ENCODE results near the gene CCDC32.

Gene CCDC32, protein sequence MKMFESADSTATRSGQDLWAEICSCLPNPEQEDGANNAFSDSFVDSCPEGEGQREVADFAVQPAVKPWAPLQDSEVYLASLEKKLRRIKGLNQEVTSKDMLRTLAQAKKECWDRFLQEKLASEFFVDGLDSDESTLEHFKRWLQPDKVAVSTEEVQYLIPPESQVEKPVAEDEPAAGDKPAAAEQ

DNA sequence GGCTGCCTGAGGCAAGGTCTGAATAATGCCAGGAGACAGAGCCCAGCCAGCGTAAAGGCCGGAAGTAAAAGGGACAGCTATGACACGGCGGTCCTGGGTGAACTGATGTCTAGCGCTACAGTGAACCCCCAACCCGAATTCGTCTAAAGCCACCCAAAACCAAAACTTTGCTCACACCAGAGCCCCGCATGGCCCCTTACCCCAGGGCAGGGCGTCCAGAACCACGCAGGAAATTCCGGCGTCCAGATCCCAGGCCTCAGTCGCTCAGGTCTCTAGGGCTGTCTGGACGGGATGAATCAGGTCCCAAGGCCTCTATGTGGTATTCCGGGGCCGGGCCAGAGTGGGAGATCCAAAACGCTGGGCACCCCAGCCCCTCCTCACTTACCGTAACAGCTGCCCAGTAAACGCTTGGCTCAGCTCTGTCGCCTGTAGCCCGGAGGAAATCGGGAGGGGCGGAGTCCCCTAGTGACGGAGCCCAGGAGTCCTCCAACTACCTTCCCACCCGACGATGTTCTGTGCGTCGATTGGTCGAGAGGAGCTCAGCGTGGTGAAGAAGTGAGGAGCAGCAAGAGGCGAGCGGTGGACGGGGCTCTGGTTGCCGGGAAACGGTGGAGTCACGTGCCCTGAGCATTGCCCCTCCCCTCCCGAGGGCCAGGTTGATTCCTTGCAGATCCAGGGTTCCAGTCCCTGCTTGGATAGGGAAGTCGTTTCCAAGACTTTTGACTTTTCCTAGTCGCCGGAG, at the start of gene CCDC32:
Gene CCDC32 (minus strand): TSS at position 452 of the 742 bp plus-strand sequence. CDS start 2,027 bp downstream, outside the sequence.
- Histone ChIP-seq H3K79me2 (ENCODE audit: insufficient read depth, low read depth) (peaks cover 16% of the 10 kb centered on the region; the same call in 1 of the 2 replicates), H3K9ac (peak within 1 kb of the TSS; percentile 79), H3K36me3 (ENCODE audit: insufficient read depth) (no peaks in the 10 kb centered on the region), H4K20me1 (ENCODE audit: insufficient read depth) (no peaks in the 10 kb centered on the region), H3K4me2 (peak within 1 kb of the TSS; percentile 99), H3K4me3 (IDR thresholded peaks at IDR 0.05; ENCODE audit: insufficient read depth, low read depth, low read length) (no peak within 1 kb of the TSS), H3K27me3 (ENCODE audit: insufficient read depth, low read depth) (no peaks in the 10 kb centered on the region; the same call in 1 of the 2 replicates), H3K27ac (peak within 1 kb of the TSS; percentile 56), H3K4me1 (ENCODE audit: low read depth, poor library complexity, severe bottlenecking) (peaks cover 29% of the 10 kb centered on the region), H2AFZ (ENCODE audit: low read depth) (peak within 1 kb of the TSS; percentile 99)
- TF ChIP-seq, protein P1, sequence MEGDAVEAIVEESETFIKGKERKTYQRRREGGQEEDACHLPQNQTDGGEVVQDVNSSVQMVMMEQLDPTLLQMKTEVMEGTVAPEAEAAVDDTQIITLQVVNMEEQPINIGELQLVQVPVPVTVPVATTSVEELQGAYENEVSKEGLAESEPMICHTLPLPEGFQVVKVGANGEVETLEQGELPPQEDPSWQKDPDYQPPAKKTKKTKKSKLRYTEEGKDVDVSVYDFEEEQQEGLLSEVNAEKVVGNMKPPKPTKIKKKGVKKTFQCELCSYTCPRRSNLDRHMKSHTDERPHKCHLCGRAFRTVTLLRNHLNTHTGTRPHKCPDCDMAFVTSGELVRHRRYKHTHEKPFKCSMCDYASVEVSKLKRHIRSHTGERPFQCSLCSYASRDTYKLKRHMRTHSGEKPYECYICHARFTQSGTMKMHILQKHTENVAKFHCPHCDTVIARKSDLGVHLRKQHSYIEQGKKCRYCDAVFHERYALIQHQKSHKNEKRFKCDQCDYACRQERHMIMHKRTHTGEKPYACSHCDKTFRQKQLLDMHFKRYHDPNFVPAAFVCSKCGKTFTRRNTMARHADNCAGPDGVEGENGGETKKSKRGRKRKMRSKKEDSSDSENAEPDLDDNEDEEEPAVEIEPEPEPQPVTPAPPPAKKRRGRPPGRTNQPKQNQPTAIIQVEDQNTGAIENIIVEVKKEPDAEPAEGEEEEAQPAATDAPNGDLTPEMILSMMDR (conservative IDR thresholded peaks at IDR 0.05; ENCODE audit: low read depth, low read length) = no peak

DNA sequence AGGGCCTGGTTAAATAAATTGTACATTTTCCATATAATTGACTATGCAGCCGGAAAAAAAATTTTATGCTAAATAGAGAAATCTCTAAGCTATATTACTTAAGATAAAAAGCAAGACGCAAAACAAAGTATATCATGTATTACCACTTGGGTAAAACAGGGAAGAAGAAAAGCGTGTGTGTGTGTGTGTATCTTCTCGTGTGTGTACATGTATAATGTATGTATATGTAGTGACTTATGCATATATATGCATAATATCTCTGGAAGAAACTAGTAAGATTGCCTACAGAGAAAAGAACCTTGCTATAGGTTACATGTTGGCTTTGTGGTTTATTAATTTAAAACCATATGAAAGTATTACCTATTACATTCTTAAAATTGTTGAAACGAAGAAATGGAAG, 48.2 kb upstream of the CCDC32 start:
- no peak overlapping the region for H3K4me2 ChIP-seq
- TF ChIP-seq, protein P1 (conservative IDR thresholded peaks at IDR 0.05; ENCODE audit: low read depth, low read length) = no peak
- no peak overlapping the region for H3K9ac ChIP-seq
- no peaks in the 10 kb centered on the region for H3K36me3 ChIP-seq (ENCODE audit: insufficient read depth)
- no peaks in the 10 kb centered on the region for H3K79me2 ChIP-seq (ENCODE audit: insufficient read depth, low read depth)
- no peak overlapping the region for H3K27ac ChIP-seq
- no peaks in the 10 kb centered on the region for H3K27me3 ChIP-seq (ENCODE audit: insufficient read depth, low read depth)
- no peak overlapping the region for H3K4me3 ChIP-seq (IDR thresholded peaks at IDR 0.05; ENCODE audit: insufficient read depth, low read depth, low read length)
- H2AFZ ChIP-seq (ENCODE audit: low read depth) = no peak overlapping the region
- H4K20me1 ChIP-seq (ENCODE audit: insufficient read depth) = no peaks in the 10 kb centered on the region
- no peaks in the 10 kb centered on the region for H3K4me1 ChIP-seq (ENCODE audit: low read depth, poor library complexity, severe bottlenecking)

DNA sequence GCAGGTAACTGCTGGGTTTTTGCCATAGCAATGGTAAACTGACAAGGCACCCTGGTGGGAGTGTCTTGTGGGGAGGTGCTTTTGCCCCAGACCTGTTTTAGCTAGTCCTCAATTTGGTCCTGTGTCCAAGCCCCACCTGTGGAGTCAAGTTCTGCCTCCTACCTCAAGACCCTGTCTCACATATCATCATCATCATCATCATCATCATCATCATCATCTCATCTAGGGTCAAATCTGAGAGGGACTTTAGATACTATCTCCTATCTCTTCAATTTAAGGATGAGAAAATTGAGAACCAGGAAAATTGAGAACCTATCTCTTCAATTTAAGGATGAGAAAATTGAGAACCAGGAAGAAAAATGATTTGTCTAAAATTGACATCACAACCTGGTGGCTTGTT, 39.1 kb upstream of the CCDC32 start:
- TF ChIP-seq, protein P1 (conservative IDR thresholded peaks at IDR 0.05; ENCODE audit: low read depth, low read length) = no peak
- Histone ChIP-seq H3K4me1 (ENCODE audit: low read depth, poor library complexity, severe bottlenecking) (no peaks in the 10 kb centered on the region), H3K36me3 (ENCODE audit: insufficient read depth) (no peaks in the 10 kb centered on the region), H3K79me2 (ENCODE audit: insufficient read depth, low read depth) (peaks cover 12% of the 10 kb centered on the region; the same call in 1 of the 2 replicates), H3K4me2 (no peak overlapping the region), H3K27ac (no peak overlapping the region), H2AFZ (ENCODE audit: low read depth) (no peak overlapping the region), H3K4me3 (IDR thresholded peaks at IDR 0.05; ENCODE audit: insufficient read depth, low read depth, low read length) (no peak overlapping the region), H3K27me3 (ENCODE audit: insufficient read depth, low read depth) (no peaks in the 10 kb centered on the region), H4K20me1 (ENCODE audit: insufficient read depth) (no peaks in the 10 kb centered on the region), H3K9ac (no peak overlapping the region)

DNA sequence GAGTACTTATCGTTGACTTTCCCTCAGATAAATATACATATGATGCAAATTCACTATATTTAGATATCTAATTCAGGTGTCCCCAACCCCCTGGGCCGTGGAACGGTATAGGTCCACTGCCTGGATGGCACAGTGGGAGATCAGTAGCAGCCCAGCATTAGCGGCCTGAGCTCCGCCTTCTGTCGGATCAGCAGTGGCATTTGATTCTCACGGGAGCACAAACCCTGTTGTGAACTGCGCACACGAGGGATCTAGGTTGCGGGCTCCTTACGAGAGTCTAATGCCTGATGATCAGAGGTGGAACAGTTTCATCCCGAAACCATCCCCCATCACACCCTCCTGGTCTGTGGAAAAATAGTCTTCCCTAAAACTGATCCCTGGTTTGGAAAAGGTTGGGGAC, 36.1 kb upstream of the CCDC32 start:
- Histone ChIP-seq H3K4me2 (no peak overlapping the region), H3K4me3 (IDR thresholded peaks at IDR 0.05; ENCODE audit: insufficient read depth, low read depth, low read length) (no peak overlapping the region), H3K4me1 (ENCODE audit: low read depth, poor library complexity, severe bottlenecking) (peaks cover 4% of the 10 kb centered on the region), H3K9ac (no peak overlapping the region), H3K27me3 (ENCODE audit: insufficient read depth, low read depth) (no peaks in the 10 kb centered on the region), H3K79me2 (ENCODE audit: insufficient read depth, low read depth) (peaks cover 42% of the 10 kb centered on the region), H4K20me1 (ENCODE audit: insufficient read depth) (no peaks in the 10 kb centered on the region), H3K36me3 (ENCODE audit: insufficient read depth) (no peaks in the 10 kb centered on the region), H2AFZ (ENCODE audit: low read depth) (no peak overlapping the region), H3K27ac (no peak overlapping the region)
- TF ChIP-seq, protein P1 (conservative IDR thresholded peaks at IDR 0.05; ENCODE audit: low read depth, low read length) = no peak

Data from KMS-11 (cell line).